Heart left ventricle (tissue), 16 donors: ENCODE data around the gene UBE2D3. TPM values are rescaled to one million over a fixed set of nuclear protein-coding genes. Genes with fewer than 3 reads are reported as not detected.

Experiments used
- ATAC-seq, 4 donors: fragments of 200-7000 bp; cut with Tn5 transposase; one replicate each; pipeline ENCODE4 v1.9.1; 2020 to 2022; ENCODE audit warnings: moderate library complexity in 4 of 4, mild to moderate bottlenecking in 3 of 4, moderate number of reproducible peaks in 1 of 4
- DNase-seq, 5 donors: peaks; one replicate each; pipeline ENCODE4 v3.0.0-alpha.2; 2020
- H3K27ac ChIP-seq, 12 donors: fragments of 200-600 bp; sonication (generic) in 4 of 12; one replicate each; pipeline versions ENCODE4 v1.5.0 to v1.8.0; 2016 to 2022; ENCODE audit warnings: mild to moderate bottlenecking in 2 of 12
- H3K27me3 ChIP-seq, 9 donors: fragments of 200-600 bp; sonication (generic) in 2 of 9; one replicate each; pipeline versions ENCODE4 v1.5.1 to v1.8.0; 2016 to 2022; ENCODE audit warnings: mild to moderate bottlenecking in 3 of 9
- H3K36me3 ChIP-seq, 9 donors: fragments of 200-600 bp; sonication (generic) in 2 of 9; one replicate each; pipeline versions ENCODE4 v1.5.0 to v1.8.0; 2018 to 2022; ENCODE audit warnings: mild to moderate bottlenecking in 2 of 9
- H3K4me1 ChIP-seq, 12 donors: fragments of 200-600 bp; sonication (generic) in 4 of 12; one replicate each; pipeline versions ENCODE4 v1.5.0 to v1.8.0; 2016 to 2022; ENCODE audit warnings: mild to moderate bottlenecking in 3 of 12
- H3K4me3 ChIP-seq, 12 donors: fragments of 200-600 bp; sonication (generic) in 4 of 12; one replicate each; pipeline versions ENCODE4 v1.5.0 to v1.8.0; 2017 to 2022; ENCODE audit warnings: mild to moderate bottlenecking in 9 of 12, moderate library complexity in 4 of 12
- H3K9me3 ChIP-seq, 12 donors: fragments of 200-600 bp; sonication (generic) in 4 of 12; one replicate each; pipeline versions ENCODE4 v1.5.0 to v1.8.0; 2016 to 2022; ENCODE audit warnings: mild to moderate bottlenecking in 1 of 12
- POLR2A ChIP-seq, 2 donors: fragments of 450-650 bp; IDR thresholded peaks; one replicate each; pipeline ENCODE4 v1.6.1; 2017; ENCODE audit warnings: antibody characterized with exemption in 2 of 2, mild to moderate bottlenecking in 2 of 2, moderate library complexity in 2 of 2
- WGBS, 4 donors: extraction: QIAGEN DNeasy Blood & Tissue Kit in 2 of 4; methylation state at CpG; one replicate each; pipeline versions ENCODE4 v1.1.5 to v1.1.7; 2013 to 2018; 5-methylcytosine and 5-hydroxymethylcytosine counted together
- intact Hi-C, 10 donors: fragments of 100-400 bp; cut with DNase I; formaldehyde crosslinking; loops; one replicate each; pipeline versions ENCODE4 v1.11.1 to v1.14.2; 2022
- polyA plus RNA-seq, 2 donors: library from polyadenylated mRNA; stranded (reverse); fragments of 200-250 nt; gene quantifications; one replicate each; pipeline ENCODE4 v1.2.3, GENCODE V29; 2013
- total RNA-seq, 9 donors: library from RNA; depleted of rRNA in 2 of 9; stranded (reverse); fragments of >200 nt in 2 of 9; fragmentation: NEBNext Ultra II Directional in 3 of 9; extraction: Animal tissue kit (Norgen Biotek cat#: 25700) in 3 of 9; gene quantifications; one replicate each; pipeline versions ENCODE4 v1.1.0 to v1.2.4, GENCODE V29; 2016 to 2023
- TF ChIP-seq, protein P1 (sequence below), 12 donors: fragments of 200-600 bp; sonication (generic) in 4 of 12; IDR thresholded peaks; one replicate each; pipeline versions ENCODE4 v1.5.0 to v1.8.0; 2018 to 2022; ENCODE audit warnings: antibody characterized with exemption in 12 of 12, mild to moderate bottlenecking in 5 of 12
- donor health status: ischemic (EF 13 %, LVEDD 7.1; RV severe dilation, severe dysfunction).
- donor health status: healthy with polysubstance abuse.
- donor health status: DM: no; HTN: yes; CAD: no.
- donor health status: DM: no; HTN: no; CAD: no.
- donor health status: ischemic (EF 25% LVEDD 6.9; RV normal size, moderate dysfunction).
- donor health status: ischemic (EF 25% LVEDD 5.7; RV mildly dilated, moderate dysfunction).
- donor health status: healthy.
- donor health status: DM: yes; HTN: yes; CAD: no.
- donor health status: ischemic (EF 35%, LVEDD 5.7; RV mildly dilated, moderate dysfunction).
- donor health status: nonischemic (EF 11% LVEDD 7.7; RV severe dilation, severe dysfunction).
- donor health status: DM: yes; HTN: yes; CAD: no.
- donor health status: PGD.
- donor health status: ischemic (EF 29% LVEDD 5.4; RV normal size, mild dysfunction).
- donor health status: nonischemic (EF 23%, LVEDD 6.1; RV moderate dilation, normal function).

UBE2D3 gene
- total and polyA plus RNA-seq, 11 donors, result 87.4 to 381 (median 258) TPM

DNA sequence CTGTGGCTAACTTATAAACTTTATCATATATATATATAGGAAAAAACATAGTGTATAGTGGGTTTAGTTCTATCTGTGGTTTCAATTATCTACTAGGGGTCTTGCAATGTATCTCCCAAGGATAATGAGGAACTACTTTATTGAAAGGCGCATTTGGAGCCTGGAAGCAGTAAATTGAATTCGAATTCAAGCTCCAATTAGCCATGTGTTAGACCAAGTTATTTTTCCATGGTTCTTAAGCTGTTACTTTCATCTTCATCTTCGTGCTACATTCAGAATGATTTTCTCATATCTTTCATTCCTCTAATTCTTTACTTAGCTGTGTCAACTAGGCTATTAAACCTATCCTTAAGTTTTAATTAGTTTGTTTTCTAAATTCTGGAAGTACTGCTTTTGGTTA is 39.4 kb downstream of the UBE2D3 start:
- Histone ChIP-seq H3K27me3 (no peaks in the 10 kb centered on the region), H3K36me3 (peaks cover 0 to 20% (median 10%) of the 10 kb centered on the region in 9 donors), H3K4me3 (no peak overlapping the region), H3K9me3 (peaks cover 0 to 9% (median 0%) of the 10 kb centered on the region in 12 donors), H3K4me1 (peaks cover 0 to 14% (median 0%) of the 10 kb centered on the region in 12 donors), H3K27ac (no peak overlapping the region)
- TF ChIP-seq, protein P1, sequence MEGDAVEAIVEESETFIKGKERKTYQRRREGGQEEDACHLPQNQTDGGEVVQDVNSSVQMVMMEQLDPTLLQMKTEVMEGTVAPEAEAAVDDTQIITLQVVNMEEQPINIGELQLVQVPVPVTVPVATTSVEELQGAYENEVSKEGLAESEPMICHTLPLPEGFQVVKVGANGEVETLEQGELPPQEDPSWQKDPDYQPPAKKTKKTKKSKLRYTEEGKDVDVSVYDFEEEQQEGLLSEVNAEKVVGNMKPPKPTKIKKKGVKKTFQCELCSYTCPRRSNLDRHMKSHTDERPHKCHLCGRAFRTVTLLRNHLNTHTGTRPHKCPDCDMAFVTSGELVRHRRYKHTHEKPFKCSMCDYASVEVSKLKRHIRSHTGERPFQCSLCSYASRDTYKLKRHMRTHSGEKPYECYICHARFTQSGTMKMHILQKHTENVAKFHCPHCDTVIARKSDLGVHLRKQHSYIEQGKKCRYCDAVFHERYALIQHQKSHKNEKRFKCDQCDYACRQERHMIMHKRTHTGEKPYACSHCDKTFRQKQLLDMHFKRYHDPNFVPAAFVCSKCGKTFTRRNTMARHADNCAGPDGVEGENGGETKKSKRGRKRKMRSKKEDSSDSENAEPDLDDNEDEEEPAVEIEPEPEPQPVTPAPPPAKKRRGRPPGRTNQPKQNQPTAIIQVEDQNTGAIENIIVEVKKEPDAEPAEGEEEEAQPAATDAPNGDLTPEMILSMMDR (IDR thresholded peaks at IDR 0.05), result no peak
- no peak for TF ChIP-seq POLR2A (IDR thresholded peaks at IDR 0.05)
- WGBS, 4 donors, result 92 to 97% (median 93%) methylated on average over 3 of the region's 3 CpGs
- DNase-seq (no peak), ATAC-seq (no peak)
- intact Hi-C loops, result no loop called here

DNA sequence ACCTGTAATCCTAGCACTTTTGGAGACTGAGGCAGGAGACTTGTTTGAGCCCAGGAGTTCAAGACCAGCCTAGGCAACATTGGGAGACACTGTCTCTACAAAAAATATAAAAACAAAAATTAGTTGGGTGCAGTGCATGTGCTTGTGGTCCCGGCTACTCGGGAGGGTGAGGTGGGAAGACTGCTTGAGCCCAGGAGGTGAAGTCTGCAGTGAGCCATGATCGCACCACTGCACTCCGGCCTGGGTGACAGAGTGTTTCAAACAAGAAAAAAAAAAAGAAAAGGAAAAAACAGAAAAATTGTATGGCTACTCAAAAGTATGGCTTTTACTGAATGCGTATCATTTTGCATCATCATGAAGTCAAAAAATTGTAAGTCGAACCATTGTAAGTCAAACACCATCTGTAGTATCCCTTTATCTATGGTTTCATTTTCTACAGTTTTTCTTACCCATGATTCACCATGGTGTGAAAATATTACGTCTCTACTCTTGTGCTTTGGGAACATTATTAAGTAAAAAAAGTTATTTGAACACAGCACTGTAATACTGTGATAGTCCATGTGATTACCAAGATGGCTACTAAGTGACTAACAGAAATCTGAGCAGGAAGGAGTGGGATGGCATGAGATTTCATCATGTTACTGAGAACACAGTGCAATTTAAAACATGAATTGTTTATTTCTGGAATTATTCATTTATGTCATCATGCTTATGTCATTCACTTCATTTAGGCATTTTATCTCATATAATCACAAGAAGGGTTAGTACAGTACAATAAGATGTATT is 40.1 kb downstream of the UBE2D3 start:
- Histone ChIP-seq H3K4me3 (no peak overlapping the region), H3K36me3 (peaks cover 0 to 14% (median 5%) of the 10 kb centered on the region in 9 donors), H3K4me1 (peaks cover 0 to 14% (median 0%) of the 10 kb centered on the region in 12 donors), H3K27ac (no peak overlapping the region), H3K27me3 (no peaks in the 10 kb centered on the region), H3K9me3 (peaks cover 0 to 9% (median 0%) of the 10 kb centered on the region in 12 donors)
- DNase-seq (no peak), ATAC-seq (peak in 1 of 4 donors; percentile 33)
- intact Hi-C loops, result no loop called here
- TF ChIP-seq, protein P1 (IDR thresholded peaks at IDR 0.05), result no peak
- no peak for TF ChIP-seq POLR2A (IDR thresholded peaks at IDR 0.05)
- 94 to 98% (median 95%) methylated on average over 7 of the region's 7 CpGs for WGBS, 4 donors

DNA sequence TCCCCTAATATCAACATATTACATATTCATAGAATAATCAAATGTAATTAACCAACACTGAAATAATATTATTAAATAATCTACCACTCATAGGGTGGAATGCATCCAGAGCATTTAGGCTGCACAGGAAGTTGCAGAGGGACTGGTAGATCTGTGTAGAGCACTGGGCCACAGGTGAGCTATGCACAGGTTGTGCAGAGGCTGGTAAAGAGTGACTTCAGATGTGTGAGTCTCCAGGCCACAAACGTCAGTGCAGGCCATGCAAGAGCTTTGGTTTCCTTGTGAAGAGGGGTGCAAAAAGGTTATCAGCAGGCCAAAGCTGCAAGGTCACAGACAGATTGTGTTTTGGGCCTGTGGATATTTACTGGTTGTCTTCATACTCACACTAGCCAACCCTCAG is 41.1 kb downstream of the UBE2D3 start:
- DNase-seq (no peak), ATAC-seq (peak in 1 of 4 donors; percentile 27)
- H3K9me3 ChIP-seq, result peaks cover 0 to 9% (median 0%) of the 10 kb centered on the region in 12 donors
- peaks cover 0 to 14% (median 0%) of the 10 kb centered on the region in 12 donors for H3K4me1 ChIP-seq
- H3K27ac ChIP-seq, result no peak overlapping the region
- peaks cover 0 to 8% (median 0%) of the 10 kb centered on the region in 9 donors for H3K36me3 ChIP-seq
- 27 to 60% (median 33%) methylated on average over 1 of the region's 1 CpG for WGBS, 4 donors
- no peaks in the 10 kb centered on the region for H3K27me3 ChIP-seq
- intact Hi-C loops, result no loop called here
- TF ChIP-seq, protein P1 (IDR thresholded peaks at IDR 0.05), result no peak
- no peak for TF ChIP-seq POLR2A (IDR thresholded peaks at IDR 0.05)
- no peak overlapping the region for H3K4me3 ChIP-seq

DNA sequence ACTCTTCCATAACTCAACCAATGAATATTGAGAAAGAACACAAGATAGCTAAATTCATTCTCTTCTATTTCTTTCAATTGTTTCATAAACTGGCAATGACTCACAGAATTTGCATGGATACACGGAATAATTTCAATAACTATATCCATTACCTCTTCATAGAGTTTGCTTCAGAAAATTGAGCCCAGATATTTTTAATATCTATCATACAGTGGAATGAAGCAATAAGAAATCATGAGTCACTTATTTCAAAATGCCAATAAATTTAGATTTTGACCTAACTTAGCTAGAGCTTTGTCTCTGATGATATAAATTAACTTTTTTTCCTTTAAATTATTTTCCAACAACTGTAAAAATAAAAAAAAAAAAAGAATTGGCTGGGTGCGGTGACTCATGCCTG is 44.3 kb downstream of the UBE2D3 start:
- H3K4me1 ChIP-seq, result peaks cover 0 to 4% (median 0%) of the 10 kb centered on the region in 12 donors
- WGBS, 4 donors, result 88 to 93% (median 93%) methylated on average over 2 of the region's 2 CpGs
- H3K9me3 ChIP-seq, result peaks cover 0 to 5% (median 0%) of the 10 kb centered on the region in 12 donors
- TF ChIP-seq POLR2A (IDR thresholded peaks at IDR 0.05), result no peak
- TF ChIP-seq, protein P1 (IDR thresholded peaks at IDR 0.05), result no peak
- no peaks in the 10 kb centered on the region for H3K27me3 ChIP-seq
- no peaks in the 10 kb centered on the region for H3K36me3 ChIP-seq
- no peak overlapping the region for H3K27ac ChIP-seq
- H3K4me3 ChIP-seq, result no peak overlapping the region
- intact Hi-C loops, result no loop called here
- ATAC-seq (no peak), DNase-seq (no peak)
